Stimulated activated CD4-positive, alpha-beta T cell treated with anti-CD3 and anti-CD28 coated beads, TNF-alpha, amount 100 ng/mL, for 48 hours (primary cell): ENCODE data around the gene GCC2.
"Not testable (repeated sequence)": the region's sequence is repeated elsewhere in the genome, so short reads cannot be mapped to it uniquely, and the experiment has no call there.

Source experiments
- DNase-seq, 3 donors: peaks; one replicate each; pipeline ENCODE4 v3.0.0-alpha.2; 2020; ENCODE audit warnings: low read depth in 3 of 3

GCC2 gene

GRCh38 chr2:108444941-108445840 lies 3.8 kb upstream of the GCC2 start:
- DNase-seq = no peak

DNA sequence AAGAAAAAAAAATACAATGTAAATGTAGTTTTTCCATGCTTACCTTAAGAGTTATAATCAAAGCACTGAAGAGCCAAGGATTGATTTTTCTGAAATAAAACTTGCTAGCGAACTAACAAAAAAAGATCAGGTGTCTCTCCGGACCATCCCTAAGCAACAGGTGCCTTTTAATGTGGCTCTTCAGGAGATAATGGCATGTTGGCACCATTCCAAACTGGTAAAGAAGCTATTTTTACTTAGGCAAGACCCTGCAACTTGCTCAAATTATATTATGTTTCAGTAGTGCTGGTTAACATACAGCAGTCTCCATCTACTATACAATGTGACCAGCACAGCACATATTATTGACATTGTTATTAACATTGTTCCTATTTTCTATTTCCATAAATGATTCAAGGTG lies 2.3 kb upstream of the GCC2 start:
- no peak for DNase-seq

- no peak for DNase-seq
Measured at GRCh38 chr2:108447947-108448677, 894 bp upstream of the GCC2 start.

DNA sequence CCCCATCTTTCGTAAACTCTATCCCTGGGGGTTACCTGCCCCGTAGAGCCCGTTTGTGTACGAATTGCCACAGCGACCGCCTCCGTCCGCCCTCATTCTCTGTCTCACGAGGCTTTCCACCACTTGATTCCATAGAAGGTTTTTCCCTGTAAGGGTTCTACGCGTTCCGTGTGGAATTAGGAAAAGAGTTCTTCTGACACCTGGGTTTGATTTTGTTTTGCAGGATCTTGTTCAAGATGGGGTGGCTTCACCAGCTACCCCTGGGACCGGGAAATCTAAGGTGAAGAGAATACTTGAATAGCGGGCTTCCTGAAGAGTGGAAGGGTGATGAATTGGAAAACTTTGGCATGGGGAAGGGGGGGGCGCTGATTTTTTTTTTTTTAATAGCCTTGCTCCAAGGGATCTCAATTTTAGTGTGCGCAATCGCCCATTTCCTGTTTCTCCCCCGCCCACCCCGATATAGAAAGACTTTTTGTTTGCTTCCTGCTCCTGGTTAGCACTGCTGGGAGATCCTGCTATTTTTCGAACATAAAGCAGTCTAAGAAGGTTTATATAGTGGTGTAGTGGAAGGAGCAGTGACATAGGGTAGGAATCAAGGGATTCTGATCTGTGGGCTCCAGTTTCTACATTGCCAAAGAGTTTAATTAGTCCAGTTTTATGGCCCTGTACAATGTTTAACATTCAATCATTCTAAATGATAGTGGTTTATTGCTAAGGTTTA lies 564 bp downstream of the GCC2 start:
- peak in 1 of 3 donors; percentile 10 for DNase-seq

GRCh38 chr2:108450863-108451262 lies 1.9 kb downstream of the GCC2 start:
- DNase-seq = no peak

GRCh38 chr2:108451976-108452375 lies 3.0 kb downstream of the GCC2 start:
- no peak for DNase-seq

GRCh38 chr2:108453530-108453929 lies 4.5 kb downstream of the GCC2 start:
- not testable (repeated sequence) for DNase-seq

GRCh38 chr2:108454440-108454839 lies 5.4 kb downstream of the GCC2 start:
- DNase-seq = no peak

DNA sequence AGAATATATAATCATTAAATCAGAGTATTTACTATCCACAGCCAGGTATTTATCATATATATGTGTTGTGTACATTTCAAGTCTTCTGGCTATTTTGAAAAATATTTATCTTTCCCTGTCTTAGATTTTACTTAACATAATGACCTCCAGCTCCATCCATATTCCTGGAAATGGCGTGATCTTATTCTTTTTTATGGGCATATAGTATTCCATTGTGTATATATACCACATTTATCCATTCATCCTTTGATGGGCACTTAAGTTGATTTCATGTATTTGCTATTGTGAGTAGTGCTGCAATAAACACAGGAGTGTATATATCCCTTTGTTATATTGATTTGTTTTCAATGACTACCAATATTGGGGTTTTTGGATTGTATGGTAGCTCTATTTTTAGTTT lies 6.6 kb downstream of the GCC2 start:
- no peak for DNase-seq

- DNase-seq = no peak
Measured at GRCh38 chr2:108458082-108458481, 9.1 kb downstream of the GCC2 start.

DNA sequence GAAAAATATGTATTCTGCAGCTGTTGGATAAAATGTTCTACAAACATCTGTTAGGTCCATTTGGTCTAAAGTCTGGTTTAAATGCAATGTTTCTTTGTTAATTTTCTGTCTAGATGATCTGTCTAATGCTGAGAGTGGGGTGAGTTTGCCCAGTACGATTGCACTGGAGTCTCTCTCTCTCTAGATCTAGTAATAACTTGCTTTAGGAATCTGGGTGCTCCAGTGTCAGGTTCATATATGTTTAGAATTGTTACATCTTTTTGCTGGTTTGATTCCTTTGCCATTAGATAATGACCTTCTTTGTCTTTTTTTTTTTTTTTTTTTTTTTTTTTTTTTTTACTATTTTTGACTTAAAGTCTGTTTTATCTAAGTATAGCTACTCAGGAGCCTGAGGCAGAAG lies 10.4 kb downstream of the GCC2 start:
- DNase-seq = no peak

DNA sequence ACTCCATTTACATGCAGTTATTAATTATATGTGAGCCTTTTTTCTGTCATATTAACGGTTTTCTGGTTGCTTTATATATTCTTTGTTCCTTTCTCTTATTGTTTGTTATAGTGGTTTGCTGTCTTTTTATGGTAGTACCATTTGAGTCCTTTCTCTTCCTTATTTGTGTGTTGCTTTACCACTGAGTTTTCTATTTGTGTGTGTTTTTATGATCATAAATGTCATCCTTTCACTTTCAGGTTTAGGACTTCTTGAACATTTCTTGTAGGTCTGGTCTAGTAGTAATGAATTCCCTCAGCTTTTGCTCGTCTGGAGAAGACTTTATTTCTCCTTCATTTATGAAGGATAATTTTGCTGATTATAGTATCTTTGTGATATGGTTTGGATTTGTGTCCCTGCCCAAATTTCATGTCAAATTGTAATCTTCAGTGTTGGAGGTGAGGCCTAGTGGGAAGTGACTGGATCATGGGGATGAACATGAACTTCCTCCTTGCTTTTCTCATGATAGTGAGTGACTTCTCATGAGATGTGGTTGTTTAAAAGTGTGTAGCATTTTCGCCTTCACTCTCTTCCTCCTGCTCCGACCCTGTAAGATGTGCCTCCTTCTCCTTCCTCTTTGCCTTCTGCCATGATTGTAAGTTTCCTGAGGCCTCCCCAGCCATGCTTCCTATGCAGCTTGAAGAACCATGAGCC lies 11.5 kb downstream of the GCC2 start:
- DNase-seq = no peak

DNA sequence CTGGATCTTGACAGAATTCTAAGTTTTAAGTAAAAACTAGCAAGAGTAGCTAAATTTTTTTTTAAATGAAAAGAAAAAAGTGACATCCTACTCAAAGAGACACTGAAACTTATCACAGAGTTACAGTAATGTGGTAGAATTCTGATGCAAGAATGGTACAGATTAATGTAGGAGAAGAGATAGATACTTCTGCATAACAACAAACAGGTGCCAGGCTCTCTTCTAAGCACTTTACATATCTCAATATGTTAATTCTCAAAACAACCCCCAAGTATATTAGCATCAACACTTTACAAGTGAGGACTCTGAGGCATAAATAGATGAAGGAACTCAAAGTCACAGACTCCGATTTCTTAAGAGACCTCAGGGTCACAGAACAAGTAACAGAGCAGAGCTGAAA lies 28.1 kb downstream of the GCC2 start:
- no peak for DNase-seq

DNA sequence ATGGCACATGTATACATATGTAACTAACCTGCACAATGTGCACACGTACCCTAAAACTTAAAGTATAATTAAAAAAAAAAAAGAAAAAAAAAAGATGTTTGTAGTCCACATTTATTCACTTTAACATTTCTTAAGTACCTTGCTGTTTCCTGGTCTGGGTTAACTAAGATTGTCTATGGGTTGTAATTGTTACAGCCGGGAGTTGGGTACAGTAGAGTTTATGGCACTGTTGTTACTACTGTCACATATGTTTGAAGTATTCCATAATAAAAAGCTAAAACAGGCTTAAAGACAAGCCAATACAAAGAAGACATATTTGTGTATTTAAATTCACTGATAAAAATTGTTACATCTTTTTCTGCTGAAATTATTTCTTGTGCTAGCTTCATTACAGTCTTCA lies 36.2 kb downstream of the GCC2 start:
- no peak for DNase-seq

GRCh38 chr2:108490506-108491122 lies 41.6 kb downstream of the GCC2 start:
- DNase-seq = no peak

- DNase-seq = no peak
Measured at GRCh38 chr2:108491848-108492247, 42.8 kb downstream of the GCC2 start.

DNA sequence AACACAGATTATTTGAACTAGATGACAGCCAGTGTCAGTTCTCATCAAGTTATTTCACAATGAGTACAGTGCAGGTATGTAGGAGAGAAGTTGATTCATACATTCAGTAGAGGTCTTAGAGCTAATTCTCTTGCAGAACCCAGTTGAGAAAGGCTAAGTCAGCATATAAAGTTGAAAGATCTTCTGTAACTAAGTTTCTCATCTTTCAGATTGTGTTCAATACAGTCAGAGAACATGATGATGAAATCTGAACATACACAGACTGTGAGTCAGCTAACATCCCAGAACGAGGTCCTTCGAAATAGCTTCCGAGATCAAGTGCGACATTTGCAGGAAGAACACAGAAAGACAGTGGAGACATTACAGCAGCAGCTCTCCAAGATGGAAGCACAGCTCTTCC lies 43.4 kb downstream of the GCC2 start:
- no peak for DNase-seq

DNA sequence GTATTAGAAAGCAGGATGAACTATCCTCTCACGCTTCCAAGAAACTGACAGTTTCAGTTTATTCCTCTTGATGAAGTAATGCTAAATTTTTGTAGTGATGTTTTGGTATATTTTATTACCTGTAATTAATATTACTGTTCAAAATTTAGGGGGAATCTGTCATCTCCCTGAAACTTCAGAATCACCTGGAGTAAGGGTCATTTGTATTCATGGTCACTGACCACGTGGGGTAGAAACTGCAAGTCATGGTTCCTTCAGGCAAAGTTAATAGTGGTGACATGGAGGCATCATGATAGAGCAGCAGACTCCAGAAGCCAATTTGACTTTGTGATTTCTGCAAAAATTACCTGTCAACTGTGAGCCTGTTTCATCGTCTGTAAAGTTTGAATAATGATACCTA lies 47.2 kb downstream of the GCC2 start:
- DNase-seq = not testable (repeated sequence)

DNA sequence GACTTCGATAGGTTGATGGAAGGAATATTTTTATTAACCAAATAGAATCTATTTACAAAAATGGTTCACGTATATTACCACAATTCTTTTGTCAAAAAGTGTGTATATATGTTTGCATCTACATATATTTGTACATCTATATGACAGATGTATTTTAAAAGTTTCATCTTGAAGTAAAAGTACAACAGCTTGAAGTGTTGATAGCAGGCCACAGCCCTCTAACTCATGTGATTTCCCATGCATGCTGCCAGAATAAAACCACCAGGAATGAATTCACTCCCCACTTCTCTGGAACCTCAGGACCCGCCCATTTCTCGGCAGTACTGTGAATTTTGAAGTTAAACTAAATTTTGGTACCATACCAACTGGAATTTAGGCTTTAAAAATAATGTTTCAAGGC lies 58.6 kb downstream of the GCC2 start:
- not testable (repeated sequence) for DNase-seq

GRCh38 chr2:108512431-108512830 lies 63.4 kb downstream of the GCC2 start:
- DNase-seq = not testable (repeated sequence)

- DNase-seq = not testable (repeated sequence)
Measured at GRCh38 chr2:108514478-108514877, 65.5 kb downstream of the GCC2 start.
